ENCODE results near the gene FOXN3. TPM values are rescaled to one million over a fixed set of nuclear protein-coding genes. Genes with fewer than 3 reads are reported as not detected.

Gene FOXN3
- total and polyA plus RNA-seq, 10 of the 15 experiments (the other 5 are each of a cell fraction or from before 2014, with no cell fraction given): 4.5 to 68.9 (median 29.7) TPM

- TF ChIP-seq ZNF24 (IDR thresholded peaks at IDR 0.05): no peak
- TF ChIP-seq ATF7 (IDR thresholded peaks at IDR 0.05; ENCODE audit: low read depth): no peak
- TF ChIP-seq GATAD2B (conservative IDR thresholded peaks at IDR 0.05; ENCODE audit: low read depth): no peak
- TF ChIP-seq E2F8 (IDR thresholded peaks at IDR 0.05; ENCODE audit: low read depth, partially characterized antibody): no peak
Observed at GRCh38 chr14:89217891-89218290, 199.1 kb downstream of the FOXN3 start (continued).

DNA sequence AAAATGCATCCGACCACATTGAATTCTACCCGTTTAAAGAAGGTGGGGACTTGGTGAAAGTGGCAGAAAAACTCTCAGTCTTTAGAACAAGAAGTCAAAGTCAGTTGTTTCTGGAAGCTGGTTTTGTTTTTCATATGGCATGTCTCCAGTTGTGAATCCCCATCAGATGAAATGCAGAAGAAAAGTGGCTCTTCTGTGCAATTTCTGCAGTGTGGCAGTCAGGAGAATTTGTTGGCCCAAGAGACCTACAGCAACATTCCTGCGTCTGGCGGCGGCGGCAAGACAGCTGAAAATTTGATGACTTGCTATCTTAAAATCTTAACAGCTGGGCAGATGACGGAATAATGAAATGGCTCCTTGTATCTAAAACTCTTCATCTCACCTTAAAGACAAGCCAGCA lies 201.5 kb downstream of the FOXN3 start:
- RAD21 ChIA-PET (ENCODE audit: unreplicated experiment): no interaction called here
- in situ Hi-C loops (cut with MboI): no loop called here
- no peak overlapping the region for H3K9ac ChIP-seq (ENCODE audit: control insufficient read depth, insufficient read depth, low read length)
- CTCF ChIA-PET: no interaction called here
- H3K27me3 ChIP-seq (replicated peaks in 1 of 2; ENCODE audit: control insufficient read depth in 2 of 2, insufficient read depth in 2 of 2, low read length in 1 of 2): no peaks in the 10 kb centered on the region
- no peaks in the 10 kb centered on the region; the same call in 1 of the 2 replicates for H4K20me1 ChIP-seq (ENCODE audit: control insufficient read depth, insufficient read depth)
- no peak for FAIRE-seq
- 93% methylated on average over 7 of the region's 7 CpGs for WGBS (ENCODE audit: insufficient coverage, insufficient replicate concordance, low lambda C conversion rate, missing lambda C conversion rate)
- H3K36me3 ChIP-seq (ENCODE audit: control insufficient read depth in 2 of 2, insufficient read depth in 2 of 2, low read length in 1 of 2): peaks cover 0 to 2% of the 10 kb centered on the region in 2 experiments; a peak in 2 of 4 replicates
- no peaks in the 10 kb centered on the region for H3K79me2 ChIP-seq (ENCODE audit: control insufficient read depth, insufficient read depth, low read length)
- H3K4me1 ChIP-seq (ENCODE audit: control insufficient read depth, insufficient read depth, low read length): no peaks in the 10 kb centered on the region
- no peak overlapping the region for H3K27ac ChIP-seq (ENCODE audit: control insufficient read depth, insufficient read depth)
- no peak for DNase-seq (ENCODE audit: low read depth, low spot score)
- ATAC-seq: no peak
- H3K9me3 ChIP-seq (replicated peaks; ENCODE audit: control insufficient read depth, insufficient read depth, low read length): no peaks in the 10 kb centered on the region
- POLR2A ChIA-PET: no interaction called here
- no peak overlapping the region for H2AFZ ChIP-seq (ENCODE audit: control insufficient read depth, low read depth, low read length)
- H3K4me2 ChIP-seq (ENCODE audit: control insufficient read depth, insufficient read depth): no peak overlapping the region
- no peak overlapping the region for H3K4me3 ChIP-seq
- SMC1A ChIA-PET (ENCODE audit: uncharacterized antibody, unreplicated experiment): no interaction called here
- no TSS peak for BruUV-seq (replicated peaks)
- intact Hi-C loops (cut with micrococcal nuclease; ENCODE audit: unreplicated experiment): no loop called here
- TF ChIP-seq NR2F1 (conservative IDR thresholded peaks at IDR 0.05) (no peak), ZNF24 (IDR thresholded peaks at IDR 0.05) (no peak), GATAD2B (conservative IDR thresholded peaks at IDR 0.05; ENCODE audit: low read depth) (no peak), SIN3A (IDR thresholded peaks at IDR 0.05; ENCODE audit: low read depth, low read length) (no peak), RAD21 (IDR thresholded peaks at IDR 0.05; ENCODE audit: insufficient read depth, low read depth, low read length) (no peak), RB1 (IDR thresholded peaks at IDR 0.05; ENCODE audit: borderline replicate concordance) (no peak), TCF3 (IDR thresholded peaks at IDR 0.05; ENCODE audit: borderline replicate concordance, insufficient read depth, low read depth, low read length) (no peak), YBX1 (IDR thresholded peaks at IDR 0.05) (no peak), IKZF1 (conservative IDR thresholded peaks at IDR 0.05) (no peak)
- TF ChIP-seq, protein P1, sequence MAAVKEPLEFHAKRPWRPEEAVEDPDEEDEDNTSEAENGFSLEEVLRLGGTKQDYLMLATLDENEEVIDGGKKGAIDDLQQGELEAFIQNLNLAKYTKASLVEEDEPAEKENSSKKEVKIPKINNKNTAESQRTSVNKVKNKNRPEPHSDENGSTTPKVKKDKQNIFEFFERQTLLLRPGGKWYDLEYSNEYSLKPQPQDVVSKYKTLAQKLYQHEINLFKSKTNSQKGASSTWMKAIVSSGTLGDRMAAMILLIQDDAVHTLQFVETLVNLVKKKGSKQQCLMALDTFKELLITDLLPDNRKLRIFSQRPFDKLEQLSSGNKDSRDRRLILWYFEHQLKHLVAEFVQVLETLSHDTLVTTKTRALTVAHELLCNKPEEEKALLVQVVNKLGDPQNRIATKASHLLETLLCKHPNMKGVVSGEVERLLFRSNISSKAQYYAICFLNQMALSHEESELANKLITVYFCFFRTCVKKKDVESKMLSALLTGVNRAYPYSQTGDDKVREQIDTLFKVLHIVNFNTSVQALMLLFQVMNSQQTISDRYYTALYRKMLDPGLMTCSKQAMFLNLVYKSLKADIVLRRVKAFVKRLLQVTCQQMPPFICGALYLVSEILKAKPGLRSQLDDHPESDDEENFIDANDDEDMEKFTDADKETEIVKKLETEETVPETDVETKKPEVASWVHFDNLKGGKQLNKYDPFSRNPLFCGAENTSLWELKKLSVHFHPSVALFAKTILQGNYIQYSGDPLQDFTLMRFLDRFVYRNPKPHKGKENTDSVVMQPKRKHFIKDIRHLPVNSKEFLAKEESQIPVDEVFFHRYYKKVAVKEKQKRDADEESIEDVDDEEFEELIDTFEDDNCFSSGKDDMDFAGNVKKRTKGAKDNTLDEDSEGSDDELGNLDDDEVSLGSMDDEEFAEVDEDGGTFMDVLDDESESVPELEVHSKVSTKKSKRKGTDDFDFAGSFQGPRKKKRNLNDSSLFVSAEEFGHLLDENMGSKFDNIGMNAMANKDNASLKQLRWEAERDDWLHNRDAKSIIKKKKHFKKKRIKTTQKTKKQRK (IDR thresholded peaks at IDR 0.05; ENCODE audit: low read depth, low read length): no peak
- TF ChIP-seq, protein P2, sequence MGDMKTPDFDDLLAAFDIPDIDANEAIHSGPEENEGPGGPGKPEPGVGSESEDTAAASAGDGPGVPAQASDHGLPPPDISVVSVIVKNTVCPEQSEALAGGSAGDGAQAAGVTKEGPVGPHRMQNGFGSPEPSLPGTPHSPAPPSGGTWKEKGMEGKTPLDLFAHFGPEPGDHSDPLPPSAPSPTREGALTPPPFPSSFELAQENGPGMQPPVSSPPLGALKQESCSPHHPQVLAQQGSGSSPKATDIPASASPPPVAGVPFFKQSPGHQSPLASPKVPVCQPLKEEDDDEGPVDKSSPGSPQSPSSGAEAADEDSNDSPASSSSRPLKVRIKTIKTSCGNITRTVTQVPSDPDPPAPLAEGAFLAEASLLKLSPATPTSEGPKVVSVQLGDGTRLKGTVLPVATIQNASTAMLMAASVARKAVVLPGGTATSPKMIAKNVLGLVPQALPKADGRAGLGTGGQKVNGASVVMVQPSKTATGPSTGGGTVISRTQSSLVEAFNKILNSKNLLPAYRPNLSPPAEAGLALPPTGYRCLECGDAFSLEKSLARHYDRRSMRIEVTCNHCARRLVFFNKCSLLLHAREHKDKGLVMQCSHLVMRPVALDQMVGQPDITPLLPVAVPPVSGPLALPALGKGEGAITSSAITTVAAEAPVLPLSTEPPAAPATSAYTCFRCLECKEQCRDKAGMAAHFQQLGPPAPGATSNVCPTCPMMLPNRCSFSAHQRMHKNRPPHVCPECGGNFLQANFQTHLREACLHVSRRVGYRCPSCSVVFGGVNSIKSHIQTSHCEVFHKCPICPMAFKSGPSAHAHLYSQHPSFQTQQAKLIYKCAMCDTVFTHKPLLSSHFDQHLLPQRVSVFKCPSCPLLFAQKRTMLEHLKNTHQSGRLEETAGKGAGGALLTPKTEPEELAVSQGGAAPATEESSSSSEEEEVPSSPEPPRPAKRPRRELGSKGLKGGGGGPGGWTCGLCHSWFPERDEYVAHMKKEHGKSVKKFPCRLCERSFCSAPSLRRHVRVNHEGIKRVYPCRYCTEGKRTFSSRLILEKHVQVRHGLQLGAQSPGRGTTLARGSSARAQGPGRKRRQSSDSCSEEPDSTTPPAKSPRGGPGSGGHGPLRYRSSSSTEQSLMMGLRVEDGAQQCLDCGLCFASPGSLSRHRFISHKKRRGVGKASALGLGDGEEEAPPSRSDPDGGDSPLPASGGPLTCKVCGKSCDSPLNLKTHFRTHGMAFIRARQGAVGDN (IDR thresholded peaks at IDR 0.05): no peak
